GM21390 (cell line): ENCODE measurements around the gene TERC.
"Not testable (repeated sequence)": the region's sequence is repeated elsewhere in the genome, so short reads cannot be mapped to it uniquely, and the experiment has no call there.

Experiments used
- ATAC-seq: cut with Tn5 transposase; IDR thresholded peaks from one replicate; pipeline ENCODE4 v1.9.1; 2021; ENCODE audit not compliant: unreplicated experiment

Gene TERC

DNA sequence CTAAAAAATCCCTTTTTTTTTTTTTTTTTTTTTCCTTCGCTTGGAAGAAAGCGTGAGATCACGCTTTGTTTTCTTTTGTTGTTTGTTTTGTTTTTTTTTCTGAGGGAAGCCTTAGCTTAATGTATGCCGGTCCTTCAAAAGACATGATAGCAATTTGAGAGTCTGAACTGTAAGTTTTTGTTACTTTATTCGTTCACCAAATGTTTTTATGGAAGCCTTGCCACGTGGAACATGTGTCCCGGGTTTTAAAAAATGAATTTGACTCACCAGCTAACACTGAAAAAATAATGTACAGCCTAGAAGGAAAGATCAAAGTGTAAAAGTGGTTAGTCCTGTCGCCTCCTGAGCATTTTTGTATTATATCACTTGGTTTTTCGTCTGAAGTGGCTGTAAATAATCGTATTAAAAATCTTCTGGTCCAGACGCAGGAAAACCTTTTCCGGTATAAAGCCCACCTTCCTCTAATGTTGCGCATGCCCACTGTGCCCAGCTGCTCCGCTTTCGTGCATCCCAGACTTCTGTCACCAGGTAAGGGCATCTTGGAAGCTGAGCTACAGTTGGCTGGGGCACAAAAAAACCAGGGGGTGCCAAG, 7.5 kb upstream of the TERC start:
- peak; percentile 16 for ATAC-seq

DNA sequence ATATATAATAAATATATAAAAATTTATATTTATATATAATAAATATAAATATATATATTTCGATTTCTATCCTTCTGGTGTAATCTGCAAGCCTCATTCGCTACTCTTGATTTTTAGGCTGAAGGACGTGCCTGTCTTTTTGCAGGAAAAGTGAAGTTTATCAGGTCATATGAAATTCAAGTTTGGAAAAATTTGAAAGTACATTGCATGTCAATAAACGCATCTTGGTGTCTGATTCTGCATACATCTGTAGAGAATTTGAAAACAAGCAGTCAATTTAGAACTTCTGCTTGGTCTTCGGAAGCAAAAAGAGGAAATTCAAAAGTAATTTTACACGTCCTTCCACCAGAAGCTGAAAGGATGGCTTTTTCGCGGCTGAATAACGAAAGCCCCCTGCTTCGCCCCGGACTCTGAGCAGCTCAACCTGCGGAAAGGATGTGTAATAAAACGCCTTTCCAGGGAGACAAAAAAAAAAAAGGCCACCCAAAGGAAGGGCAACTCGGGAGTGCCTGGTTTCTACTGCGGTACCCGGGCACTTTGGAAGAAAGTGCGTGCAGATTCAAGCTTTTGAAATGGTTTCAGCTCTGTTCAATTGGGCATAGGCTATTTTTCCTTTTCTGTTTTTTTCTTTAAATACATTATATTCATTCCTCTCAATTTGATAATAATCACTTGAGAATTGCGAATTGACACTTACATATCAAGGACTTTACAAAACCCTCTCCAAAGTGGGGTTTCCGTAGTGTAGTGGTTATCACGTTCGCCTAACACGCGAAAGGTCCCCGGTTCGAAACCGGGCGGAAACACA, 6.8 kb upstream of the TERC start:
- peak; percentile 15 for ATAC-seq

DNA sequence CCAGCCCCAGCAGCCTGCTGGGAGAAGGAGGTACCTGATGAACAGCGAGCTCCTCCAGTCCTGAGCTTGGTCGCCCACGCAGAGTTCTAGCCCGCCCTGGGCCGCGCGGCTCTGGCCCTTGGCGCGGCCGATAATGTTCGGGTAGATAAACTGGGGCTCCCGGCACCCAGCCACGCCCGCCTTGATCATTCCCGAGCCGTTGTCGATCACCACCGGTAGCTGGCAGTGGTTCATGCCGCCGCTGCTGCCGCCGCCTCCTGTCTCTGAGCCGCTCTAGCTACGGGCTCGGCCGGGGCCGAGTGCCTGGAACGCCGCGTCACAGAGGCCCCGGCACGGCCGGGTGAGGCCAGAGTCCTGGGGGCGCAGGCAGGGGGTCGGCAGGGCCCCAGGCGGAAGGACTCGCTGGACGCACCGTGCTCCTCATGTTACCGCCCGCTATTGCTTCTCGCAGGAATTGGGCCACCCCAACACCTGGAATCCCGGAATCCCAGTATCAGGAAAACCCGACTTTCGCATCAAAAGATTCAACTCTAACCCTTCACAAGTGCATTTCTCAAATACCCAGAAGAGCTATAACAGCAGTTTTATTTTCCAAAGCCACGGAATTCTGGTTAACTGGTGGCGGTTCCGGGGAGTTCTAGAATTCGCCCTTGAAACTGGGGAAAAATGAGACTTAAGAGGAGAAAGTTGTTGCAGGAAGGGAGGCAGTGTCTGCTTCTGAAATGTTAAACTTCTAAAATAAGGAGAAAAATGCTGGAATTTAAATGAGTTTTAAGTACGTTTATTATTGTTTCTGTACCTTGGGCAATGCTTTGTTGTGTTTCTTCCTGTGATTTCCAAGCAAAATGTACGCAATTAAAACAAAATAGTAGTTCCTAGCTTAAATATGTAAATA, 4.7 kb upstream of the TERC start, which contains the start of gene ACTRT3:
Gene ACTRT3 (minus strand): TSS at position 275 of the 895 bp plus-strand sequence. CDS start 41 bp downstream, at position 234.
- ATAC-seq = peak; percentile 29

- ATAC-seq = peak; percentile 41
These were observed 463 bp downstream of the TERC start for GRCh38 chr3:169764312-169764881.

DNA sequence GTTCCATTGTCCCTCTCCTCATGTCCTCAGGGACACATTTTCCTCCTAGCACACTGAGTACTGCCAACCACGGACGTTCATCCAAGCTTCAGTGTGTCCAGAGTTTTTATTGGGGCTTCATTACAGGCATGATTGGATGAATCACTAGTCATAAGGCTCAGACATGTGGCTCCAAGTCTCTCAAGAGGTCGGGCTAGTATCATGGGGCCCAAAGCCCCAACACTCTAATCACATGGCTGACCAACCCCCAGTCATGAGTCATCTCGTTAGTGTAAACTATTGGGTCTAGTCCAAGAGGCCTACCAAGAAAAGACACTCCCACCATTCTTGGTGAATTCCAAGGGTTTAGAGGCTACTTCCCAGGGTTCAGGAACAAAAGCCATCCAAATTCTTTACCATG, 4.4 kb downstream of the TERC start:
- ATAC-seq = no peak

GRCh38 chr3:169759256-169759655, 5.6 kb downstream of the TERC start:
- peak; percentile 45 for ATAC-seq

DNA sequence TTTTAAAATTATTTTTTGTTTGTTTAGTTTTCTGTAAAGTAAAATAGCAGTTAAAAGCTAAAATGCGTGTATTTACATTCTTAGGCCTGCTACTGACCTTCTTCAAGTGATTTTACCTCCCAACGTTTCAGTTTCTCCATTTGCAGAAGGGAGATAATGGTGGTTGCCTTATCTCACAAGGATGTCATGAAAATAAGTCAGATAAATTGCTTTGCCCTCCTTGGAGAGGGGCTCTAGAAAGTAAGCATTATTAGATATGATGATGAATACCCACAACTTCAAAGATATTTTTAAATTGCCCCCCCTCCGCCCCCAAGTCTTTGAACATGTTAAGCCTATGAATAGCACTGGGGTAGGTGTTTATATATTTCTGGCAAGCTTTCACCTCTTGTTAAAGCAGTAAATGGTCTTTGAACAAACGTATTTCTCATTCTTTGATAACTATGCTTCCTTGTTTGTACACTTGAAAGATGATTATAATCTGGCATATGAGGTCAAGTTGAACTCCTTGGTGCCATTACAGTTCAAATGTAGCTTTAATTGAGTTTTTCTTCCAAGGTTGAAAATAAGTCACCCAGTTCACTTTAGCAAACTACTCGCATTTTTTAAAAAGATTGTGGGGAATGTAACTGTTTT, 6.4 kb downstream of the TERC start:
- no peak for ATAC-seq

DNA sequence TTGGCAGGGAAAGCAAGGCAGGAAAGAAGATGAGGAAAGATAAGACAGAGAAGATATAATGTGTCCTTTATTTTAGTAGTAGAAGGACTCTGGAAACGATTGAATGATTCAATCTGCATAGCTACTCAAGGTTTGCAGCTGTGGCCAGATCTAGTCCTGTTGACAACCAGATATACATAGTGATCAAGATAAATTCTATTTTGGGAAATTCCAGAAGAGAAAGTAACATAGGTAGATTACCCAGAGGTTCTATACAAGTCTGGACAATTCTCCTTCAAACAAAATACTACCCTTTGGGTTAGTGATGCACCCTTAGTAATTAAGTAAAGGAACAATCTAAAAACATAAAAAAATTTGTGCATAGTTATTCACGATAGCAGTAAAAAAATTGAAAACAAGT, 9.4 kb downstream of the TERC start:
- no peak for ATAC-seq

- ATAC-seq = no peak
These were observed 10.1 kb downstream of the TERC start for GRCh38 chr3:169754711-169755110.

GRCh38 chr3:169751875-169752274, 13.0 kb downstream of the TERC start:
- no peak for ATAC-seq

GRCh38 chr3:169750665-169751064, 14.2 kb downstream of the TERC start:
- ATAC-seq = no peak

DNA sequence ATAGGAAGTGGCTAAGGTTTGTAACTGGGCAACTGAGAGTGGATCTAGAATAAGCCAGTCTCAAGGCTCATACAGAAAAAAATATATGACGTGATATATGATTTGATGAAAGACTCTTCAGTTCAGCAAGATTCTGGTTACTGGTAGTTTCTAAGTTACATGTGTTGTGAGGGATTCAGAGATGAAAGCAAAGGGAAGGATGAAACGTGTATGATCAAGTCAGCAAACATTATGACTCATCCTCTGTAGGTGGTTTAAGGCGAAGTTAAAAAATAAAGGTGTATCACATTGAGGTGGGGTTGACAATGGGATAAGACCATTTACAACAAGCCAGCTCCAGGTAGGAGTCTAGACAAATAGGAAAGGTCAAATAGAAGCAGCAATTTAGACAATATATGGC, 16.2 kb downstream of the TERC start:
- no peak for ATAC-seq

- ATAC-seq = no peak
These were observed 17.9 kb downstream of the TERC start for GRCh38 chr3:169746924-169747323.

GRCh38 chr3:169744366-169745054, 20.4 kb downstream of the TERC start:
- no peak for ATAC-seq

- ATAC-seq = no peak
These were observed 25.8 kb downstream of the TERC start for GRCh38 chr3:169739067-169739466.

DNA sequence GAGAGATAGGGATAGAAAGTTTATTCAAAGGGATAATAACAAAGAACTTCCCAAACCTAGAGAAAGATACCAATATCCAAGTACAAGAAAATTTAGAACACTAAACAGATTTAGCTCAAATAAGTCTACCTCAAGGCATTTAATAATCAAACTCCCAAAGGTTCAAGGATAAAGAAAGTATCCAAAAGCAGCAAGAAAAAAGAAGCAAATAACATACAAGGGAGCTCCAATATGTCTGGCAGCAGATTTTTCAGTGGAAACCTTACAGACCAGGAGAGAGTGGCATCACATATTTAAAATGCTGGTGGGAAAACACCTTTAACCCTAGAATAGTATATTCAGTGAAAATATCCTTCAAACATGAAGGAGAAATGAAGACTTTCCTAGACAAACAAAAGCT, 33.0 kb downstream of the TERC start:
- ATAC-seq = not testable (repeated sequence)

GRCh38 chr3:169722724-169723123, 42.1 kb downstream of the TERC start:
- no peak for ATAC-seq

DNA sequence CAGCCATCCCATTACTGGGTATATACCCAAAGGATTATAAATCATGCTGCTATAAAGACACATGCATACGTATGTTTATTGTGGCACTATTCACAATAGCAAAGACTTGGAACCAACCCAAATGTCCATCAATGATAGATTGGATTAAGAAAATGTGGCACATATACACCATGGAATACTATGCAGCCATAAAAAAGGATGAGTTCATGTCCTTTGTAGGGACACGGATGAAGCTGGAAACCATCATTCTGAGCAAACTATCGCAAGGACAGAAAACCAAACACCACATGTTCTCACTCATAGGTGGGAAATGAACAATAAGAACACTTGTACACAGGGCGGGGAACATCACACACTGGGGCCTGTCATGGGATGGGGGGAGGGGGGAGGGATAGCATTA, 46.4 kb downstream of the TERC start:
- not testable (repeated sequence) for ATAC-seq
